Duodenal mucosa (tissue), 2 donors: ENCODE data around the gene NAV1.
"Not testable (repeated sequence)": the region's sequence is repeated elsewhere in the genome, so short reads cannot be mapped to it uniquely, and the experiment has no call there.

Experiments
- H3K27ac ChIP-seq: one replicate; pipeline ENCODE4 v1.7.0; 2013; ENCODE audit warnings: low read depth, low read length
- H3K27me3 ChIP-seq, 2 donors: one replicate each; pipeline ENCODE4 v1.7.0; 2013; ENCODE audit warnings: low read length in 2 of 2, control low read depth in 1 of 2; ENCODE audit not compliant: insufficient read depth in 2 of 2, control insufficient read depth in 1 of 2
- H3K36me3 ChIP-seq, 2 donors: one replicate each; pipeline ENCODE4 v1.7.0; 2013; ENCODE audit warnings: low read length in 2 of 2, control low read depth in 1 of 2; ENCODE audit not compliant: insufficient read depth in 2 of 2, control insufficient read depth in 1 of 2
- H3K4me1 ChIP-seq, 2 donors: one replicate each; pipeline ENCODE4 v1.7.0; 2013; ENCODE audit warnings: low read length in 2 of 2, control low read depth in 1 of 2; ENCODE audit not compliant: insufficient read depth in 2 of 2, control insufficient read depth in 1 of 2
- H3K4me3 ChIP-seq, 2 donors: one replicate each; pipeline ENCODE4 v1.7.0; 2013; ENCODE audit warnings: low read length in 2 of 2, low read depth in 1 of 2
- H3K9ac ChIP-seq, 2 donors: one replicate each; pipeline ENCODE4 v1.7.0; 2013; ENCODE audit warnings: low read length in 2 of 2, low read depth in 1 of 2
- H3K9me3 ChIP-seq, 2 donors: one replicate each; pipeline ENCODE4 v1.7.0; 2013; ENCODE audit warnings: low read length in 2 of 2, control low read depth in 1 of 2; ENCODE audit not compliant: control insufficient read depth in 1 of 2

The NAV1 gene

DNA sequence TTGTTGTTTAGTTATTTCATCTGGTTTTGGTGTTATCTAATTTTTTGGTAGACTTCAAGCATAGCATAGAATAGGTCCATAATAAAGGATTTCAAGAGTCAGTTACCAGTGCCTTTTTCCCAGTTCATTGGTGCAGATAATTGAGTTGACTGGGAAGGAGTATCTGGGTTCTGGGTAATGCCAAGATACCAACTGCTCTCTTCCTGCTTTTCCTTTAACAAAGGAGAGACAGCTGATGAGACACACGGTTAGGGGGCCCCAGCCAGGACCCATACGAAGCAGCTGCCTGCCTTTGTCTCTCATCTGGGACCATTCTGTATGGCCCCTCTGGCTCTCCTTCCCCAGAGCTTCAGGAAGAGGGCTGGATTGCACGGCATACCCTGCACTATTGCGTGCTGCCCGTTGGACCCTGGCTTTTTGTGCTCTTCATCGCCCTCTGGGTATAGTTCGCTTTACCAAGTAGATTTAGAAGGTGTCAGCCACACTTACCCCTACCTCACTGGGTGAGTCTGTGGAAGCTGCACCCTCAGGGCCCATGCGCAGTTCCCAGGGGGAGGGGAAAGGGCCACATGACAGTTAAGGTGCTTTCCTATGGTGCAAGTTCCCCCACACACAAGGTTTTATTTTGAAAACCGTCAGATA, 7.0 kb downstream of the NAV1 start:
- peaks cover 2 to 3% of the 10 kb centered on the region in 2 donors for H3K27me3 ChIP-seq
- no peak overlapping the region for H3K27ac ChIP-seq
- H3K36me3 ChIP-seq, result no peaks in the 10 kb centered on the region
- no peak overlapping the region for H3K9ac ChIP-seq
- no peaks in the 10 kb centered on the region for H3K9me3 ChIP-seq
- H3K4me3 ChIP-seq, result no peak overlapping the region
- H3K4me1 ChIP-seq, result peaks cover 0 to 12% of the 10 kb centered on the region in 2 donors

DNA sequence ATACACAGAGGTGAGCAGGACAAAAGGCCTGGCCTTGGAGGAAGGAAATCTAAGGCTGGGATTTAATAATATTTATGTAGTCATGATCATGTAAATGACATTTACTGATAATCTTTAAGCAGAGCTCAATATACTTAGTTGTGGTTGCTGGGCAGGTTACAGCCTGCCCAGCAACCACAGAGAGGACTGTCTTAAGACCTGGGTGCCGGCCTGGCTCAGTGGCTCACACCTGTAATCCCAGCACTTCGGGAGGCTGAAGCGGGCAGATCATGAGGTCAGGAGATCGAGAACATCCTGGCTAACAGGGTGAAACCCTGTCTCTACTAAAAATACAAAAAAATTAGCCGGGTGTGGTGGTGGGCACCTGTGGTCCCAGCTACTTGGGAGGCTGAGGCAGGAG, 10.6 kb downstream of the NAV1 start:
- H3K4me1 ChIP-seq, H3K27me3 ChIP-seq, H3K9me3 ChIP-seq, H3K9ac ChIP-seq, H3K27ac ChIP-seq, H3K36me3 ChIP-seq, H3K4me3 ChIP-seq: not testable (repeated sequence)

DNA sequence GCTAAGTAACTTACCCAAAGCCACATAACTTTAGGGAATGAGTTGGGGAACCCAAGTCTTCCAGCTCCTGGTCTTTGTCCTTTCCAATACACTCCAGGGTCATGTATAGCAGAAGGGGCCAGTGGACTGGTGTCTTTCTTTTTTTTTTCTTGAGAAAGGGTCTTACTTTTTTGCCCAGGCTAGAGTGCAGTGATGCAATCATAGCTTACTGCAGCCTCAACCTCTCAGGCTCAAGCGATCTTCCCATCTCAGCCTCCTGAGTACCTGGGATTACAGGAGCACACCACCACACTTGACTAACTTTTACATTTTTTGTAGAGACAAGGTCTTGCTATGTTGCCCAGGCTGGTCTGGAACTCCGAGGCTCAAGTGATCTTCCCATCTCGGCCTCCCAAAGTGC, 12.2 kb downstream of the NAV1 start:
- peaks cover 0 to 3% of the 10 kb centered on the region in 2 donors for H3K4me1 ChIP-seq
- no peaks in the 10 kb centered on the region for H3K27me3 ChIP-seq
- no peak overlapping the region for H3K27ac ChIP-seq
- H3K9ac ChIP-seq, result no peak overlapping the region
- H3K36me3 ChIP-seq, result no peaks in the 10 kb centered on the region
- H3K9me3 ChIP-seq, result no peaks in the 10 kb centered on the region
- H3K4me3 ChIP-seq, result no peak overlapping the region

- Histone ChIP-seq H3K4me1 (no peaks in the 10 kb centered on the region), H3K9me3 (no peaks in the 10 kb centered on the region), H3K9ac (no peak overlapping the region), H3K27ac (no peak overlapping the region), H3K36me3 (no peaks in the 10 kb centered on the region), H3K4me3 (no peak overlapping the region), H3K27me3 (no peaks in the 10 kb centered on the region)
Measured at GRCh38 chr1:201551877-201552731, 13.2 kb downstream of the NAV1 start.

GRCh38 chr1:201552941-201553351, 14.0 kb downstream of the NAV1 start:
- Histone ChIP-seq H3K27ac (no peak overlapping the region), H3K4me1 (no peaks in the 10 kb centered on the region), H3K9ac (no peak overlapping the region), H3K4me3 (no peak overlapping the region), H3K27me3 (no peaks in the 10 kb centered on the region), H3K9me3 (no peaks in the 10 kb centered on the region), H3K36me3 (no peaks in the 10 kb centered on the region)

DNA sequence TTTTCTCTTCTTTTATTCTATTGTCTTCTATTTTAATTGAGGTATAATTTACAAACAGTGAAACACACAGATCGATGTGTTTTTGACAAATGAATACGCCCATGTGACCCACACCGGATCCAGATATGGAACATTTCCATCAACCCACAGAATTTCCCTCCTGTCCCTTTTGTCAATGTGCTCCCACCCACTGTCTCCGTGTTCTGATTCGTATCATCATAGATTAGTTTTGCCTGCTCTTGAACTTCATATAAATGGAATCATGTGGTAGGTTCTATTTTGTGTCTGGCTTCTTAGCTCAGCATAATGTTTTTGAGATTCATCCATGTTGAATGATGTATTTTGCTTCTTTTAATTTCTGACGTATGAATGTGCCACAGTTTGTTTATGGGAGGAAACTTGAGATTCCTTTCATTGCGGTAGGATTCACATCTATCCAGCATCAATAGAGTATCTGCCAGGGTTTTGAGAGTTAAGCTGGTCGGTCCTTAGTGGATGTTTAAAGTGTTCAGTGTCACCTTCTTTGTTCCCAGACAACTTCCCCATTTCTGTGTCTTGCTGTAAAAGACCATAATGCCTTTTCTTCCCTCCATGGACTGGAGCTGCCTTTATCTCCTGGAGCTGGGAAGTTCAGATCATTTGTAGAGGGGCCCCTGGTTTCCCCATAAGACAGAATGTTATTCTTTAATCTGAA, 14.7 kb downstream of the NAV1 start:
- no peaks in the 10 kb centered on the region for H3K27me3 ChIP-seq
- H3K4me3 ChIP-seq, result no peak overlapping the region
- no peaks in the 10 kb centered on the region for H3K36me3 ChIP-seq
- no peaks in the 10 kb centered on the region for H3K4me1 ChIP-seq
- no peak overlapping the region for H3K27ac ChIP-seq
- no peaks in the 10 kb centered on the region for H3K9me3 ChIP-seq
- no peak overlapping the region for H3K9ac ChIP-seq

DNA sequence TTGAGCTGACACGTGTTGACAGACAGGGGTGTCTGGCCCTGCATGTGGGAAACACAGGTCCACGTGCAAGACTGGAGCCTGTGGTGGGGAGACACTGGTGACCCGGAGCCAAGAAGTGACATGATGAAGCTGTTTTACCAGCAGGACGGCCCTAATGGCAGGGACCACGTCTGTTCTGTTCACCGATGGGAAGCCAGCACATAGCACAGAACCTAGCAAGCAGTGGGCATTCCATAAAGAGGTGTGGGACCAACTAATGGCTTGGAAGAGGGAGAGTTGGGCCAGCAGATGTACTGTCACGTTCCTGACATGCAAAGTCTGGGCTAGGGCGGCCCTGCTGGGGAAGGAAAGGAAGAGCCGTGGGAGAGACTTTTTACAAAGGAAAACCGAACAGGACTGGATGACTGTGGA, 15.3 kb downstream of the NAV1 start:
- Histone ChIP-seq H3K9me3 (no peaks in the 10 kb centered on the region), H3K27me3 (no peaks in the 10 kb centered on the region), H3K4me3 (no peak overlapping the region), H3K4me1 (no peaks in the 10 kb centered on the region), H3K27ac (no peak overlapping the region), H3K9ac (no peak overlapping the region), H3K36me3 (no peaks in the 10 kb centered on the region)

DNA sequence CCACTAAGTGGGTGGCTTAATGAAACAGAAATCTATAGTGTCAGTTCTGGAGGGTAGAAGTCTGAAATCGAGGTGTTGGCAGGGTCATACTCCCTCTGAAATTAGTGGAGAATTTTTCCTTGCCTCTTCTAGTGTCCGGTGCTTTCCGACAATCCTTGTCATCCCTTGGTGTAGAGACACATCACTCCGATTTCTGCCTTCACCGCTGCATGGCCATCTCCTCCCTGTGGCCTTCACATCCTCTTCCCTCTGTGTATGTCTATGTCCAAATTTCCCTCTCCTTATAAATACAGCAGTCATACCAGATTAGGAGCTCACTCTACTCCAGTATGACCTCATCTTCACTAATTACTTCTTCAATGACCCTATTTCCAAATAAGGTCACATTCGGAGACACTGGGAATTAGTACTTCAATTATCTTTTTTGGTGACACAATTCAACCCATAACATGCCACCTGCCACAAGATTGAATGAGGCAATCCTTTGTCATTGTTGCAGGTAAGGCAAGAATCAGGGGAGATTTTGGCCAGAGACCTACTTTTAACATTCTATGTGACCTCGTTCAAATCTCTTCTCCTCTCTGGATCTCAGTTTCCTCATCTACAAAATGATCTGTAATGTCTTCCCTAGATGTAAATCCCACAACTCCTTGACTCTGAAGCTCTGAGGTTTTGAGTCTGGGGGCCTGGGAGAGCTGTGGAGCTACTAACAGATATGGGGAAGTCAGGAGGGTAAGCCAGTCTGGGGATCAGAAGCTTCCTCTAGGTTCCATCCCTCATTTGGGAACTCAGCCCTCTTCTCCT, 16.1 kb downstream of the NAV1 start:
- Histone ChIP-seq H3K4me3 (no peak overlapping the region), H3K4me1 (peaks cover 0 to 6% of the 10 kb centered on the region in 2 donors), H3K27me3 (no peaks in the 10 kb centered on the region), H3K9ac (no peak overlapping the region), H3K9me3 (no peaks in the 10 kb centered on the region), H3K36me3 (no peaks in the 10 kb centered on the region), H3K27ac (no peak overlapping the region)

DNA sequence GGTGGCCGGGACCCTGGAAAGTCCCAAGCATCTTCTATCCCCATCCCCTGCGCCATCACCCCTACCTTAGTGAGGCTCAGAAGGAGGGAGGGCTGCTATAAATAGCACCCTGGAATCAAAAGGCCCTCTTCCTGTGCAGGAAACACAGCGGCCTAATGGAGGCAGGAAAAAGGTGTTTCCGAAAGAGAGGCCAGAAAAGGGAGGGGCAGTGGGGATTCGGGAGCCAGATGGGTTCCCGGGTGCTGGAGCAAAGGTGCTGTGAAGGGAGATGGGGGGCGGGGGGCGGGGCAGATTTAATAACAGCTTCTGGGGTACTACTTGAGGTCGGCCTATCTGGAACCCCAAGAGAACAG, 16.6 kb downstream of the NAV1 start:
- Histone ChIP-seq H3K4me1 (peaks cover 0 to 6% of the 10 kb centered on the region in 2 donors), H3K9me3 (no peaks in the 10 kb centered on the region), H3K27ac (no peak overlapping the region), H3K36me3 (no peaks in the 10 kb centered on the region), H3K27me3 (no peaks in the 10 kb centered on the region), H3K4me3 (no peak overlapping the region), H3K9ac (no peak overlapping the region)
